Measurements from ENCODE around the gene PFKFB2. TPM values are rescaled to one million over a fixed set of nuclear protein-coding genes. Genes with fewer than 3 reads are reported as not detected.

The PFKFB2 gene
- total RNA-seq, 1 experiment from 2014 or later, result 28.0 TPM

DNA sequence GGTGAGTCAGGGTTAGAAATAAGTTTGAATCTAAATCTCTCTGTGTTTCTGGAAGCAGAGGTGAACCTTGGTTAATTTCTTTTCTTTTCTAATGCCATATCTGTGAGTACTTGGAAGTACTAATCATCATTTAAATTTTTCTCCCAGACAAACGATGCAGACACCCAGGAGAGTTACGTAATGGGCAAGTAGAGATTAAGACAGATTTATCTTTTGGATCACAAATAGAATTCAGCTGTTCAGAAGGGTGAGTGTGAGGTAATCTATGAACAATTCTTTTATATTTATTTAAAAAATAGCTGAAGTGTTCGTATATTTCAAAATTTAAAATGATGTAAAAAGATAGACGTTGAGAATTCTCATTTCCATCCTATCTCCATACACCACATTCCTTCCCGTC is 62.2 kb downstream of the PFKFB2 start:
- ChIA-PET CTCF (no interaction called here), POLR2A (ENCODE audit: unreplicated experiment) (no interaction called here)
- H2AFZ ChIP-seq, result no peak overlapping the region

DNA sequence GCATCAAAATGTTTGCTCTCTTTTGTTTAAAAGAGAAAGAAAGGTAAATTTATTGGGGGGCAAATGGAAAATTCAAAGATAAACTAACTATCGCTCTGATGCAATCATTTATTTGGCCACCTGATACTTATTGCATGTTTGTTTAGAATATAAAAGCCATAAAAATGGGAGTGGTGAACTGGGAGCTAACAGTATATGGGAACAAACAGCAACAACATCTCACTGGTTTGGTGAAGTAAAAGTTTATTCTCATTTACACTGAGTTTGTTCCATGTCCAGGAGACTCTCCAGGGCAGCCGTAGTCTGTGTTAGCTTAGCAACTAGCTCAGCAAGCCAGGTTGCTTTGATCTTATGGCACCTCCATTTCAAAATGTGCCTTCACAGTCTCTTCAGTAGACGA is 71.3 kb downstream of the PFKFB2 start:
- Histone ChIP-seq H2AFZ (no peak overlapping the region), H3K4me1 (replicated peaks; ENCODE audit: insufficient read depth) (no peaks in the 10 kb centered on the region), H3K27ac (no peak overlapping the region), H3K27me3 (ENCODE audit: insufficient read depth, low read depth) (no peaks in the 10 kb centered on the region), H3K36me3 (ENCODE audit: low read depth) (no peaks in the 10 kb centered on the region), H3K9me2 (ENCODE audit: insufficient read depth) (no peaks in the 10 kb centered on the region), H3K4me3 (no peak overlapping the region), H3K9me3 (ENCODE audit: insufficient read depth, low read depth) (peaks cover 3% of the 10 kb centered on the region; the same call in 1 of the 2 replicates), H4K20me1 (ENCODE audit: insufficient read depth) (no peaks in the 10 kb centered on the region), H3K79me2 (ENCODE audit: low read depth) (no peaks in the 10 kb centered on the region), H3F3A (ENCODE audit: insufficient read depth, low read depth) (0 out of 2 replicates have a peak, but pooled peaks cover 5% of the 10 kb centered on the region), H3K4me2 (no peak overlapping the region)
- CTCF ChIA-PET, result no interaction called here
- TF ChIP-seq, protein P1, sequence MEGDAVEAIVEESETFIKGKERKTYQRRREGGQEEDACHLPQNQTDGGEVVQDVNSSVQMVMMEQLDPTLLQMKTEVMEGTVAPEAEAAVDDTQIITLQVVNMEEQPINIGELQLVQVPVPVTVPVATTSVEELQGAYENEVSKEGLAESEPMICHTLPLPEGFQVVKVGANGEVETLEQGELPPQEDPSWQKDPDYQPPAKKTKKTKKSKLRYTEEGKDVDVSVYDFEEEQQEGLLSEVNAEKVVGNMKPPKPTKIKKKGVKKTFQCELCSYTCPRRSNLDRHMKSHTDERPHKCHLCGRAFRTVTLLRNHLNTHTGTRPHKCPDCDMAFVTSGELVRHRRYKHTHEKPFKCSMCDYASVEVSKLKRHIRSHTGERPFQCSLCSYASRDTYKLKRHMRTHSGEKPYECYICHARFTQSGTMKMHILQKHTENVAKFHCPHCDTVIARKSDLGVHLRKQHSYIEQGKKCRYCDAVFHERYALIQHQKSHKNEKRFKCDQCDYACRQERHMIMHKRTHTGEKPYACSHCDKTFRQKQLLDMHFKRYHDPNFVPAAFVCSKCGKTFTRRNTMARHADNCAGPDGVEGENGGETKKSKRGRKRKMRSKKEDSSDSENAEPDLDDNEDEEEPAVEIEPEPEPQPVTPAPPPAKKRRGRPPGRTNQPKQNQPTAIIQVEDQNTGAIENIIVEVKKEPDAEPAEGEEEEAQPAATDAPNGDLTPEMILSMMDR (conservative IDR thresholded peaks at IDR 0.05), result no peak
- TF ChIP-seq EZH2 (IDR thresholded peaks at IDR 0.05; ENCODE audit: low read depth), result no peak
- intact Hi-C loops (cut with micrococcal nuclease; ENCODE audit: unreplicated experiment), result no loop called here
- POLR2A ChIA-PET (ENCODE audit: unreplicated experiment), result no interaction called here
- no peak for DNase-seq
- no TSS peak for BruUV-seq (replicated peaks)

More for the DNA sequence above, 62.2 kb downstream of the PFKFB2 start:
- Histone ChIP-seq H3K9me3 (ENCODE audit: insufficient read depth, low read depth) (peaks cover 4% of the 10 kb centered on the region; the same call in 1 of the 2 replicates), H3K4me3 (no peak overlapping the region), H3K4me2 (no peak overlapping the region), H3K27ac (no peak overlapping the region), H3K9me2 (ENCODE audit: insufficient read depth) (no peaks in the 10 kb centered on the region), H3K4me1 (replicated peaks; ENCODE audit: insufficient read depth) (no peaks in the 10 kb centered on the region), H4K20me1 (ENCODE audit: insufficient read depth) (no peaks in the 10 kb centered on the region), H3K79me2 (ENCODE audit: low read depth) (no peaks in the 10 kb centered on the region), H3K36me3 (ENCODE audit: low read depth) (no peaks in the 10 kb centered on the region), H3F3A (ENCODE audit: insufficient read depth, low read depth) (no peaks in the 10 kb centered on the region), H3K27me3 (ENCODE audit: insufficient read depth, low read depth) (no peaks in the 10 kb centered on the region)
- DNase-seq, result no peak
- BruUV-seq (replicated peaks), result no TSS peak
- no peak for TF ChIP-seq EZH2 (IDR thresholded peaks at IDR 0.05; ENCODE audit: low read depth)
- TF ChIP-seq, protein P1 (conservative IDR thresholded peaks at IDR 0.05), result no peak
- intact Hi-C loops (cut with micrococcal nuclease; ENCODE audit: unreplicated experiment), result no loop called here

DNA sequence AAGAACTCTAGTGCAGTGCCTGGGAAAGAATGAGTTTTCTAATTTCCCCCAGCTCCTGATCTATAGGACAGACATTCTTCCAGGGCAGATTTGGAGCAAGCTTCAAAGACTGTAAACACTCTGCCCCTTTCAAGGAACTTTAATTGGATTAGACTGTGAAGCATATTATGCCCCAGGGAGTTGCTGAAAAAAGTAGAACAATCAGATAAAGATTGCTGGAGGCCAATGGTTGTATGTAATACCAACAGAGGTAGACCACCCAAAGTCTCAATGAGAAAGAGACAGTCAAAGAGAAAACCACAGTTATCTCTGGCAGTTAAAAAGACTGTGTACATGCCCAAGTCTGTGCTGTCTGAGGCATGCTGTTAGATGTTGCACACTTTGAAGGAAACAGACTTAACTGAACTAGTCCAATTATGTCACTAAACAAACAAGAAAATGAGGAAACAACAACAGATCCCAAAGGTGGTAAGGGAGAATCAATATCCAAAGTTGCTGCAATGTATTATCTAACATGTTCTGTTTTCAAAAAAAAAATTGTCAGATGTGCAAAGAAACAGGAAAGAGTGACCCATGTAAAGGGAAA is 75.4 kb downstream of the PFKFB2 start:
- Histone ChIP-seq H3K36me3 (ENCODE audit: low read depth) (no peaks in the 10 kb centered on the region), H3F3A (ENCODE audit: insufficient read depth, low read depth) (0 out of 2 replicates have a peak, but pooled peaks cover 5% of the 10 kb centered on the region), H3K4me2 (no peak overlapping the region), H4K20me1 (ENCODE audit: insufficient read depth) (no peaks in the 10 kb centered on the region), H3K9me3 (ENCODE audit: insufficient read depth, low read depth) (peaks cover 4% of the 10 kb centered on the region; the same call in 1 of the 2 replicates), H3K9me2 (ENCODE audit: insufficient read depth) (no peaks in the 10 kb centered on the region), H3K27me3 (ENCODE audit: insufficient read depth, low read depth) (no peaks in the 10 kb centered on the region), H3K79me2 (ENCODE audit: low read depth) (no peaks in the 10 kb centered on the region), H2AFZ (no peak overlapping the region), H3K27ac (no peak overlapping the region), H3K4me1 (replicated peaks; ENCODE audit: insufficient read depth) (no peaks in the 10 kb centered on the region), H3K4me3 (no peak overlapping the region)
- ChIA-PET CTCF (no interaction called here), POLR2A (ENCODE audit: unreplicated experiment) (no interaction called here)
- TF ChIP-seq, protein P1 (conservative IDR thresholded peaks at IDR 0.05), result no peak
- TF ChIP-seq EZH2 (IDR thresholded peaks at IDR 0.05; ENCODE audit: low read depth), result no peak
- BruUV-seq (replicated peaks), result no TSS peak
- intact Hi-C loops (cut with micrococcal nuclease; ENCODE audit: unreplicated experiment), result no loop called here
- DNase-seq, result no peak
